Measurements from ENCODE around the gene ASTN2. TPM values are rescaled to one million over a fixed set of nuclear protein-coding genes. Genes with fewer than 3 reads are reported as not detected.

Gene ASTN2
- total RNA-seq, 1 donor from 2014 or later: 0.53 TPM

- DNase-seq (ENCODE audit: low read depth): no peak
- H3K27me3 ChIP-seq (ENCODE audit: control insufficient read depth, insufficient read depth, low read length): no peaks in the 10 kb centered on the region
- FAIRE-seq: no peak
- TF ChIP-seq, protein P1, sequence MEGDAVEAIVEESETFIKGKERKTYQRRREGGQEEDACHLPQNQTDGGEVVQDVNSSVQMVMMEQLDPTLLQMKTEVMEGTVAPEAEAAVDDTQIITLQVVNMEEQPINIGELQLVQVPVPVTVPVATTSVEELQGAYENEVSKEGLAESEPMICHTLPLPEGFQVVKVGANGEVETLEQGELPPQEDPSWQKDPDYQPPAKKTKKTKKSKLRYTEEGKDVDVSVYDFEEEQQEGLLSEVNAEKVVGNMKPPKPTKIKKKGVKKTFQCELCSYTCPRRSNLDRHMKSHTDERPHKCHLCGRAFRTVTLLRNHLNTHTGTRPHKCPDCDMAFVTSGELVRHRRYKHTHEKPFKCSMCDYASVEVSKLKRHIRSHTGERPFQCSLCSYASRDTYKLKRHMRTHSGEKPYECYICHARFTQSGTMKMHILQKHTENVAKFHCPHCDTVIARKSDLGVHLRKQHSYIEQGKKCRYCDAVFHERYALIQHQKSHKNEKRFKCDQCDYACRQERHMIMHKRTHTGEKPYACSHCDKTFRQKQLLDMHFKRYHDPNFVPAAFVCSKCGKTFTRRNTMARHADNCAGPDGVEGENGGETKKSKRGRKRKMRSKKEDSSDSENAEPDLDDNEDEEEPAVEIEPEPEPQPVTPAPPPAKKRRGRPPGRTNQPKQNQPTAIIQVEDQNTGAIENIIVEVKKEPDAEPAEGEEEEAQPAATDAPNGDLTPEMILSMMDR (IDR thresholded peaks at IDR 0.05; ENCODE audit: insufficient read depth, low read length, severe bottlenecking): no peak
- H3K36me3 ChIP-seq (ENCODE audit: control insufficient read depth, insufficient read depth, low read length): no peaks in the 10 kb centered on the region
- H3K4me3 ChIP-seq (ENCODE audit: low read depth, low read length): no peak overlapping the region
Measured at GRCh38 chr9:116442528-116442927, 972.3 kb downstream of the ASTN2 start.

GRCh38 chr9:116437411-116438370 is 977.2 kb downstream of the ASTN2 start:
- FAIRE-seq (no peak), DNase-seq (ENCODE audit: low read depth) (no peak)
- peaks cover 2% of the 10 kb centered on the region for H3K27me3 ChIP-seq (ENCODE audit: control insufficient read depth, insufficient read depth, low read length)
- TF ChIP-seq, protein P1 (IDR thresholded peaks at IDR 0.05; ENCODE audit: insufficient read depth, low read length, severe bottlenecking): no peak
- no peak overlapping the region for H3K4me3 ChIP-seq (ENCODE audit: low read depth, low read length)
- H3K36me3 ChIP-seq (ENCODE audit: control insufficient read depth, insufficient read depth, low read length): no peaks in the 10 kb centered on the region

DNA sequence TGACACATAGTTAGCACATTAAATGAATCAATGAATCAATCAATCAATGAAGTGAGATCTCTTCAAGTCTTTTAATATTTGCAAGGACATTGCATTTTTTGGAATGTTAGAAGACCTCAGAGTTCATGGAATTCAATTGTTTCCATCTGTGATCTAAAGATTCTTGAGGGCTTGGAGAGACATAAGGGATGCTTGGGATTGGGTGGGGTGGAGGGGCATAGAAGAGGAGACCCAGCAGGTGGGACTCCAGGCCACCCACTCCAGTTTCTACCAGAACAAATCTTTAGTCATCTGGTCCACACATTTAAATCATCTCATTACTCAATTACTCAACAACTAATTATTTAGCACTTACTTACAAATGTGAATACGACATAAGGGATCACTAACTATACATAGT is 978.7 kb downstream of the ASTN2 start:
- no peak overlapping the region for H3K4me3 ChIP-seq (ENCODE audit: low read depth, low read length)
- peaks cover 2% of the 10 kb centered on the region for H3K27me3 ChIP-seq (ENCODE audit: control insufficient read depth, insufficient read depth, low read length)
- FAIRE-seq (no peak), DNase-seq (ENCODE audit: low read depth) (no peak)
- TF ChIP-seq, protein P1 (IDR thresholded peaks at IDR 0.05; ENCODE audit: insufficient read depth, low read length, severe bottlenecking): no peak
- H3K36me3 ChIP-seq (ENCODE audit: control insufficient read depth, insufficient read depth, low read length): no peaks in the 10 kb centered on the region

DNA sequence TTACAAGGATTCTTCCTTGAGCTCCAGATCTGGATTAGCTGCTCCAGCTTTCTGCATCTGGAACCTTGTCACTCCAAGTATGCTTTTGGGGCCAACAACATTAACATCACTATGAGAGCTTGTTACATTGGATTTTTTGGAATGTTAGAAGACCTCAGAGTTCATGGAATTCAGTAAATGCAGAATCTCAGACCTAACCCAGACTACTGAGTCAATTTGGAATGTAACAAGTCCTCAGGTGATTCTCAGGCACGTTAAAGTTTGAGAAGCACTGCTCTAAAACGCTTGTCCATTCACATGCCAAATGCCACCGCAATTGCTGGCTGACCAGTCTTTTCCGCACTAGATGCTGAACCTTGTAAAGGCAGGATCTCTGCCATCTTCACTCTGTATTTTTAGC is 979.2 kb downstream of the ASTN2 start:
- H3K4me3 ChIP-seq (ENCODE audit: low read depth, low read length): no peak overlapping the region
- H3K36me3 ChIP-seq (ENCODE audit: control insufficient read depth, insufficient read depth, low read length): no peaks in the 10 kb centered on the region
- peaks cover 2% of the 10 kb centered on the region for H3K27me3 ChIP-seq (ENCODE audit: control insufficient read depth, insufficient read depth, low read length)
- no peak for DNase-seq (ENCODE audit: low read depth)
- TF ChIP-seq, protein P1 (IDR thresholded peaks at IDR 0.05; ENCODE audit: insufficient read depth, low read length, severe bottlenecking): no peak
- no peak for FAIRE-seq

DNA sequence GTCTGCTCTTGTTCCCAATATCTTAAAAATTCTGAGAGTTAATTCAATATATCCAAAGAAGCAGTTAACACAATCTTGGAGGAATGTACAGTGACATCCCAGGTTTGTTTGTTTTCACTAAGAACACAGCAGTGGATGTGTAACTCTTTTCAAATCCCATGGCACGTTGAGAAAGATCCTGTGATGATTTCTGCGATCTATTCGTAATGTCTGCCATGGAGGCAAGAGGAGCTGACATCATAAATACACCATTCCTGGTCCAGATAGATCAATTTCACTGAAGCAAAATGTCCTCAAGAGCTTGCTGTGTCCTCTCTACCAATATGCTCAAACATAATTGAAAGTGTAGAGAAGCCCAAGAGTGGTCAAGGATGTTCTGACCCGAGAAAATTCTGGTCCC is 980.5 kb downstream of the ASTN2 start:
- FAIRE-seq (no peak), DNase-seq (ENCODE audit: low read depth) (no peak)
- no peak overlapping the region for H3K4me3 ChIP-seq (ENCODE audit: low read depth, low read length)
- peaks cover 2% of the 10 kb centered on the region for H3K27me3 ChIP-seq (ENCODE audit: control insufficient read depth, insufficient read depth, low read length)
- no peaks in the 10 kb centered on the region for H3K36me3 ChIP-seq (ENCODE audit: control insufficient read depth, insufficient read depth, low read length)
- TF ChIP-seq, protein P1 (IDR thresholded peaks at IDR 0.05; ENCODE audit: insufficient read depth, low read length, severe bottlenecking): no peak

Data from bronchial epithelial cell (primary cell).